GM21717 (cell line): ENCODE data around the gene PKHD1.
"Not testable (repeated sequence)": the region's sequence is repeated elsewhere in the genome, so short reads cannot be mapped to it uniquely, and the experiment has no call there.

Experiments
- ATAC-seq: cut with Tn5 transposase; IDR thresholded peaks from one replicate; pipeline ENCODE4 v1.9.1; 2021; ENCODE audit warnings: mild to moderate bottlenecking, moderate library complexity; ENCODE audit not compliant: unreplicated experiment

Gene PKHD1

DNA sequence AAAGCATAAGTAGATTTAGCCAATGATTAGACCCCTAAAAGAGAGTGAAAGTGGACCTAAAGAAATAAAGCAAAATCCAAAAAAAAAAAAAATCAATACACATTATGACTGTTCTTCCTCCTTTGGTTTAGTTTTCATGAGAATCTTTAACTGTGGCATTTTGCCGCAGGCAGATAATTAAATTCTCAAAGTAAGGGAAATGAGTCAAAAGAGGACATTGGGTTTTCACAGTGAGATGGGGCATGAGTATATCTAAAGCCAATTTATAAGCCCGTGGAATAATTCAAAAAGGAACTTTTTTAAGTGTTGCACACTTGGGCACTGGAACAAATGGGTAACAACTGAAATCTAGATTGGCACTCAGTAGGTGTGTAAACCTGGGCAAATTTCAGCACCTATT, 230.3 kb downstream of the PKHD1 start:
- ATAC-seq: no peak

GRCh38 chr6:51856508-51856907, 230.9 kb downstream of the PKHD1 start:
- ATAC-seq: no peak

DNA sequence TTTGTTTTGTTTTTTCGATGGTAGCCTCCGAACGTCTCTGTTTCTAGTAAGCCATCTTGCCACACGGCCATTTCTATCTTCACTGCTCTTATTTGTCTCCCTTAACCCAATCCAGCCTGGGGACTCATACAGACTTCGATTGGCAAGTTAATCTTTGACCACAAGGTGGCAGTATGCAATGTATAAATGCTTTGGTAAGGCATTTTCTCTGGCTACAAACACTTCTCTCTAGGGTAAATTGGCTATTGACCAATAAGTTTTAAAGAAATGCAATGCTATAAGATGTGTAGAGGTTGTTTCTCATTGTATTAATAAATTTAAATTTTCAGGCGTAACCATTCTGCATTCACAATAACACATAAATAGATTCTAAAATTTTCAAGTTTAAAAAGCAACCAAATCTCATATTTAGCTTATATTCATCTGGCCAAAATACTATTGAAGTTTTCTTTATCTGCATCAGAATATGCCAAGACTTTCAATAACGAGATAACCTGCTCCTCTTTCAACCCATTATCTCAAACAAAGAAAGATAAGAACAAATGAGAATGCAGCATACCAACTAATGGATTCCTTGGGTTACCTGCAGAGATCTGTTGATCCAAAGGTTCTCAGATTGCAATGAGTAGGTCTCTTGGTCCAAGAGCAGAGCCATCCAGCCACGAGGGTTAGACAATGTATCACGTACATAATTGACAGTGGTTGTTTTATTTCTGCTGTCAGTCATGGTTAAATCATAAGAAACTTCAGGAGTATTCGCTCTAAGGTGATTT, 231.9 kb downstream of the PKHD1 start:
- ATAC-seq: peak; percentile 73

GRCh38 chr6:51854876-51855275, 232.5 kb downstream of the PKHD1 start:
- no peak for ATAC-seq

- no peak for ATAC-seq
Observed at GRCh38 chr6:51854347-51854746, 233.1 kb downstream of the PKHD1 start.

- not testable (repeated sequence) for ATAC-seq
Observed at GRCh38 chr6:51853109-51853508, 234.3 kb downstream of the PKHD1 start.

DNA sequence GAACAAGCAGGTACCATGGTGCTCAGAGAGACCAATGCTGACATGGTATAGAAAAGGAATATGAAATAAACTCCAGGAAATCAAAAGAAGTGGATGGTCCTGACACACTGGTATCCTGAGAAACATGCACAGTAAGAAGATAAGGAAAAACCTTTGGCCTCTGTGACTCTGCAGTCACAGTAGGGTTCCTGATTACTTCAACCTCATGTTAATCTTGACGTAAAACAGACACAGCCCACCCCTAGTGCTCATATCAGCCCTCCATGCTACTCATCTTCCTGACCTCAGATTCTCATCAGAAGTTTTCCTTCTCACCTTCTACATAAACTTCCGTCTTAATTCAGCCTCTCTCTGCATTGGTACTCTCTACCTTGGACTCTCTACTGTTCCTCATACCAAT, 240.9 kb downstream of the PKHD1 start:
- ATAC-seq: no peak

DNA sequence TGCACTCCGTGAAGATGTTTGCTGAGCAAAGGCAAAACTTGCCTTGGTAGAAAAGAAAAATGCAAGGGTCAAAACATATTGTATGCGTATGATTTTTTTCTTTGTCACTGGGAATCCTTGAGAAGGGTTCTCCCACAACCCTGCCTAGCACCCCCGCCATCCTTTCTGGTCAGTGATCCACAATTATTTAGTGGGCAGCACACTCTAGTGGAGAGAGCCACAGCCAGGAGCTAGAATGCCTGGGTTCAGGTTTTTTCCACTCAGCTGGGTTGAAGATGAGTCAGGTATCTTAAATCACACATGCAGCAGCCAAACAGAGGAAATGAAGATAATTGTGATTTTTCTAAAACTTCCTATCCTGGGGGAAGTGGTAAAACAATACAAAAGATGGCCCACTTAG, 243.1 kb downstream of the PKHD1 start:
- ATAC-seq: no peak

DNA sequence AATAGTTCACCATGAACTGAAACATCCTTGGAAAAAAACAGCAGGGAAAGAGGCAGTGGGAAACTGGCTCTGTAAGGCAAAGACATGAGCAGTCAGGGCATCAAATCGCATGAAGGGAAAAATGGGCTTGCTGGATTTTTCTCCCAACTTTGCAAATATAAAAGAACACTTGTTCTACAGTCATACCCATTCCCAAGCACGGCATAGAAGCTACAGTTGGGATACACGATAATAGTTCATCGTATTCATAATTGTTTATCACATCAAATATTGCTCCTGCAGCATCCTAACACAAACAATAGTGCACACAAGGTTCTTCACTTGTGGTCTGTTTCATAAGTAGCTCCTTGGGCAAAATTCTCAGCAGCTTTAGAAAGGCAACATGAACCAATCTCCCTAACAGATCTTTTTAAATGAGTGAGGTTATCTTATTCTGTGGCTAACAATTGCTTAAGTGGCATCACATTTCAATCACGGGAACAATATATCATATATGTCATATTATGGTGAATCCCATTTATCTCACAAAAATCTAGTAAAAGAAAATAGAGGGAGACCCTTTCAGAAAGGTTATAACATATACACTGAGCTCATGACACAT, 243.9 kb downstream of the PKHD1 start:
- ATAC-seq: no peak

DNA sequence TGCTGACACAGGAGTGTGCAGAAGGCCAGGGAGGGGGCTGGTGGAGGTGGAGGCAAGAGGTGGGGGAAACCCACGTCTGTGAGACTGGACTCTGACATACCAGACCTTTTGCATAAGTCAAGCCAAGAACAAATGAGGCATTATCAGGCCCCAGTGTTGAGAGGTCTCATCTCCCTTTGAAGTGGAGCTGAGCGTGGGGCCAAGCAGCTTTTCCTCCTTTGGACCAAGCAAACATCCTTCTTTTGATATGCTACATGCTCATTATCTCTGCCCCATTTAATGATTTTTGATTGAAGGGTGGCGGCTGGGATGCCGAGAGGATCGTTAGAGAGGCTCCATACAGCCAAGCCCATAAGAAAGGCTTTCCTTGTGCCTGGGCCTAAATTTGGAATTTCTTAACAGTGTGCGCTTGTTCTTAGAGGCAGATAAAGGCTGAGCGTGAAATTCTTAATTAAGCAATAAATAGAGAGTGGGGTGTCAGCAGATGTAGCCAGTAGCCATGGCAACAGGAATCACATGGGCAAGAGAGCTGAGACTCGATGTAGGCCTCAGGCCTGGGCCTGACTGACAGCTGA, 244.5 kb downstream of the PKHD1 start:
- ATAC-seq: no peak

GRCh38 chr6:51842061-51842803, 245.2 kb downstream of the PKHD1 start:
- no peak for ATAC-seq

DNA sequence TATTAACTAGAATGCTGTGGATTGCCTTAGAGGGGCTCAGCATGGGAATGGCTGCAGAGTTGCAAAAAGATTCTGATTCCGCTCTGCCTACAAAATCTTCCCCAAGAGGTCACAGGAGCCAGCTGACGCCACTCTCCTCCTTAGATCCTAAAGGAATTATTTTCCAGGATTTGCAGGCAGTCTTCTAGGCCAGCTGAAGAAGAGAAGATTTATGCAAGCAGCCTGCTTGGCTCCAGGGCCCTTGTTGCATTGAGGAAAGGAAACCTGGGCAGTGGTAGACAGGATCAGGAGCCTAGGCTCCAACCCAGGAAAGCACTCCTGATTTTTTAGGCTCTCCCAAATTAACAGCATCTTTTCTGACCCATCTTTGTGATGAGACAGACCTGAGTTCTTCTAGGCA, 245.8 kb downstream of the PKHD1 start:
- ATAC-seq: no peak

DNA sequence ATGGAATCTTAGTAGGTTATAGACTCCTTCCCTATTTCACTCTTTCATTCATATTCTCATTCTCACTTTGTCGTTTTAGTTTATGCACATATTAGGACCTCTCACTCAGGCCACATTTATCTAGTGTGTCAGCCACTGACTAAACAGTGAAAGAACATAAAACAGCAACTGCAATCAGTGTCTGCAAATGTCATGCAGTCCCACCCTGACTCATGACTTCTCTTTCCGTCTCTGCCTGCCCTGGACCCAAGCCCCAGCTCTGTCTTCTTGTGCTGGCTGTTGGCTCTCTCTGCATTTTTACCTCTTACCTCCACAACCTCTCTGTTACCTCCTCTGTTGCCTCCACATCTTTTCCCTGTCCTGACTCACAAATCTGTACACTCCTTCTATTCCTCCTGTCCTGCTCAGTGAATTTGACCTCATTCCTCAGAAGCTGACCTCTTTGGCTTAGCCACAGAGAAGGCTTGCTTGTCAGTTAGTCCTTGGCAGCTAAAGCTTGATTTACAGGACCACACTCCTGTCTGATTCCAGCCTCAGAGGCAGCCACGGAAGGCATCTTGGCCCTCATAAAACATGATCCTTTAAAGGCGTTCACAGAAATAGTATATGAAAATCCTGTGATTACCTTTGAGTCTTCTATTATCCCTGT, 247.6 kb downstream of the PKHD1 start:
- ATAC-seq: no peak

- no peak for ATAC-seq
Observed at GRCh38 chr6:51830666-51831065, 256.7 kb downstream of the PKHD1 start.

GRCh38 chr6:51827580-51827979, 259.8 kb downstream of the PKHD1 start:
- no peak for ATAC-seq

DNA sequence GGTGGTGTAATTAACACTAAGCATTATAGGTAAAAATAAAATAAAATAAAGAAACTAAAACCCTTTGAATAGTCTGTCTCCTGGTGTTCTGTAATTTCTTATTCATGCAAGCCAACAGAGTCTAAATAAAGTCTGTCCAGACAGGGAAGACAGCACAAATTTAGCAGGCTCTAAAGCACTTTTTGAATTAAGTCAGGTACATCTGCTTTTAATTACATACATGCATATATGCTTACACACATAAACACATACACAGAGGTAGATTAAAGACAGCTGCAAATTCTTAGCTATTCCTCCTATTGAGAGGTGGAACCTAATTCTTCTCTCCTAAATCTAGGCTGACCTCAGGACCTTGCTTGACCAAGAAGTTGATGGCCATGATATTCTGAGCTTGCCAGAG, 262.5 kb downstream of the PKHD1 start:
- ATAC-seq: no peak

- no peak for ATAC-seq
Observed at GRCh38 chr6:51820555-51820954, 266.9 kb downstream of the PKHD1 start.

DNA sequence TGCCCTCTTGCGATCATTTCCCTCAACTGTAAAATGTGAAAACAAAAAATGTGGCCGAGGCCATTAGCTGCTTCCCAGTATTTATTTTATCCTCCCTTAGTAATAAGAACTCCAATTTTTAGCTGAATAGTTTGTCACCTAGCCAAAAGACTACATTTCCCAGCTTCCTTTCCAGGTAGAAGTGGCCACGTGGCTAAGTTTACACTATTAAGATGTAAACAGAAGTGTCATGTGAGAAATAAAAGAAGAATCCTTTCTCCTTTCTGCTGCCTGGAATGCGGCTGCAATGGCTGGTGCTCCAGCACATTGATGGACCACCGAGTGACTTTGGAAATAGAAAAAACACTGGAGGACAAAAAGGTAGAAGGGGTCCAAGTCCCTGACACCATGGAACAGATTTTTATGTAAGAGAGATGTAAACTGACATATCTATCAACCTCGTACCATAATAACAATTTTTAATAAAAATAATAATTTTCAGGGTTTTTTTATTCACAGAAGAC, 268.8 kb downstream of the PKHD1 start:
- ATAC-seq: no peak

DNA sequence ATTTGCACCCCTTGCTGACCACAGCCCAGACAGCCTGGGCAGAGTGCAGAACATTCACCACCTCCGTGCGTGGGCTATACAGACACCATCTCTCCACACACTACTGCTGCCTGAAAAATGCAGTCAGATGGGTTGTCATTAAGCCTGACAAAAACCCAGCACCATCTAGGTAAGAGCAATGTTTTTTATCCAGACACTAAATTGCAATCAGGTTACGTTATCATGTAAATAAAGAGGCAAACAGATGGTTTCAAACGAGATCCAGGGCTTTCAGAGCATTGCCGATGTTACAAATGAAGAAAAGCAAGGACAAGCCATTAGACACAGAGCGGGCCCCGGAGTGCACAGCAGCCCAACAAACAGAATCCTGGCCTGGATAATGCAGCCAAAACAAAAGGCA, 269.6 kb downstream of the PKHD1 start:
- no peak for ATAC-seq

DNA sequence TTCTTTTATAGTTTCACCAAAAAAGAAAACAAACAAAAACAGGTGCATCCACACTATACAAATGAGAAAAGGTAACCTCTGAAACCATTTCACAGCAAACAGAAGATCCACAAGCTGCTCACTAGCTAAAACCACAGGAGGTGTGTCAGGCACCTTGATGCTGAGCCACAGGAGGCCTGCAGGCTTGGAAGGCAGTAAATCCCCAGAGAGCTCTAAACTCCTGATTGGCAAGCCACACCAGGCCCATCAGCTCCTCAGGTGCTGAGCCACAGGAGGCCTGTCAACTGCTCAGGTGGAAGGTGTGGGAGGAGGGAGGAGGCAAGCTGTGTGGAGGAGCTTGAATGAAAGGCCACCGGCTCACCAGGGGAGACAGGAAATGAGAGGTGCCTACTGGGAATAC, 273.0 kb downstream of the PKHD1 start:
- no peak for ATAC-seq

DNA sequence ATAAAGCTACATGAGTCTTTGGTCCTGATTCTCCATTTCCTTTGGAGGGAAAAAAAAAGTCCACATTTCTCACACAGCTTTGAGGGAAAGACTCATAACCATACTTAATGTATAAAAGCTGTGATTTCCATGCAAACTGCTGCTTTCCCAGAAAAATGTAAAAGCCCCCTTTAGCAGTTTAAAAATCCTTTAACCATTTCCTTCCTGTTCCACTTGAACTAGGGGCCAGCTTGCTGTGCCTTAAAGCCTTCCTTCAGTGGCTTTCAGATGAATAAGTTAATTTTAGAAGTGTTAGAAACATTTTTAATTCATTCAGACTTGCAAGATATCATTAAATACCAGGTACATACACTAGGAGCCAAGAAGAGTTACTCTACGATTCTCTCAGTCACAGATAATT, 273.5 kb downstream of the PKHD1 start:
- ATAC-seq: no peak
